Thoracic aorta (tissue), 2 donors: Measurements from ENCODE around the gene GUCY2D. TPM values are rescaled to one million over a fixed set of nuclear protein-coding genes. Genes with fewer than 3 reads are reported as not detected.

Experiments used
- ATAC-seq: fragments of 150-250 bp; one replicate; pipeline ENCODE4 v1.8.0; 2017; ENCODE audit warnings: low read depth; ENCODE audit not compliant: insufficient number of reproducible peaks, low FRiP score
- DNase-seq: peaks from one replicate; pipeline ENCODE4 v3.0.0-alpha.2; 2020; ENCODE audit warnings: low spot score
- H3K27ac ChIP-seq, 2 donors: fragments of 200-600 bp; sonication (generic); 1 replicate in 1 of 2; 2 replicates in 1 of 2; pipeline ENCODE4 v1.5.1; 2016; ENCODE audit warnings: mild to moderate bottlenecking in 2 of 2, moderate library complexity in 2 of 2
- H3K27me3 ChIP-seq: fragments of 200-600 bp; sonication (generic); replicated peaks from 2 replicates; pipeline ENCODE4 v1.6.0; 2016; ENCODE audit warnings: mild to moderate bottlenecking; ENCODE audit not compliant: insufficient read depth
- H3K36me3 ChIP-seq: fragments of 200-600 bp; sonication (generic); one replicate; pipeline ENCODE4 v1.5.1; 2016
- H3K4me1 ChIP-seq, 2 donors: fragments of 200-600 bp; sonication (generic); 1 replicate in 1 of 2; 2 replicates in 1 of 2; pipeline versions ENCODE4 v1.5.1 to v1.6.0; 2016; ENCODE audit warnings: low read depth in 2 of 2, mild to moderate bottlenecking in 1 of 2; ENCODE audit not compliant: control insufficient read depth in 1 of 2
- H3K4me3 ChIP-seq: fragments of 200-600 bp; sonication (generic); 2 replicates; pipeline ENCODE4 v1.5.1; 2016; ENCODE audit warnings: mild to moderate bottlenecking
- H3K9me3 ChIP-seq: fragments of 200-600 bp; sonication (generic); 2 replicates; pipeline ENCODE4 v1.5.1; 2016
- CTCF ChIP-seq: fragments of 200-600 bp; sonication (generic); IDR thresholded peaks from one replicate; pipeline ENCODE4 v1.5.1; 2019; ENCODE audit warnings: antibody characterized with exemption
- total RNA-seq, 2 donors: library from RNA; depleted of rRNA; stranded (reverse); fragments of >200 nt; gene quantifications; one replicate each; pipeline versions ENCODE4 v1.1.0 to v1.2.3, GENCODE V29; 2016

The GUCY2D gene
- total RNA-seq, 2 donors from 2014 or later = not detected

GRCh38 chr17:7959503-7960253 lies 42.7 kb upstream of the GUCY2D start:
- H3K36me3 ChIP-seq = no peaks in the 10 kb centered on the region
- H3K27ac ChIP-seq = no peak overlapping the region
- TF ChIP-seq CTCF = no peak
- DNase-seq = no peak
- no peak overlapping the region for H3K4me3 ChIP-seq
- ATAC-seq = no peak
- H3K4me1 ChIP-seq = no peaks in the 10 kb centered on the region
- no peaks in the 10 kb centered on the region for H3K9me3 ChIP-seq
- no peaks in the 10 kb centered on the region for H3K27me3 ChIP-seq

- TF ChIP-seq CTCF = no peak
- ATAC-seq (no peak), DNase-seq (no peak)
- H3K4me1 ChIP-seq = no peaks in the 10 kb centered on the region
- H3K4me3 ChIP-seq = no peak overlapping the region
- H3K27ac ChIP-seq = no peak overlapping the region
- H3K36me3 ChIP-seq = no peaks in the 10 kb centered on the region
- H3K9me3 ChIP-seq = no peaks in the 10 kb centered on the region
- no peaks in the 10 kb centered on the region for H3K27me3 ChIP-seq
Observed at GRCh38 chr17:7961421-7961820, 41.0 kb upstream of the GUCY2D start.

GRCh38 chr17:7967751-7968150 lies 34.7 kb upstream of the GUCY2D start:
- H3K27me3 ChIP-seq = no peaks in the 10 kb centered on the region
- H3K4me1 ChIP-seq = no peaks in the 10 kb centered on the region
- ATAC-seq (no peak), DNase-seq (no peak)
- H3K4me3 ChIP-seq = no peak overlapping the region
- H3K27ac ChIP-seq = no peak overlapping the region
- no peak for TF ChIP-seq CTCF
- no peaks in the 10 kb centered on the region for H3K36me3 ChIP-seq
- H3K9me3 ChIP-seq = no peaks in the 10 kb centered on the region

GRCh38 chr17:7969433-7969832 lies 33.0 kb upstream of the GUCY2D start:
- peaks cover 7% of the 10 kb centered on the region for H3K9me3 ChIP-seq
- no peaks in the 10 kb centered on the region for H3K4me1 ChIP-seq
- ATAC-seq = no peak
- no peak overlapping the region for H3K27ac ChIP-seq
- H3K36me3 ChIP-seq = no peaks in the 10 kb centered on the region
- H3K4me3 ChIP-seq = no peak overlapping the region
- no peak for DNase-seq
- no peak for TF ChIP-seq CTCF
- no peaks in the 10 kb centered on the region for H3K27me3 ChIP-seq

- Histone ChIP-seq H3K4me1 (no peaks in the 10 kb centered on the region), H3K27me3 (no peaks in the 10 kb centered on the region), H3K27ac (no peak overlapping the region), H3K36me3 (no peaks in the 10 kb centered on the region), H3K4me3 (no peak overlapping the region), H3K9me3 (peaks cover 14% of the 10 kb centered on the region)
- no peak for TF ChIP-seq CTCF
- DNase-seq = no peak
- no peak for ATAC-seq
Observed at GRCh38 chr17:7971651-7972050, 30.8 kb upstream of the GUCY2D start.
